Brain pericyte (primary cell): Measurements from ENCODE around the gene KDM5B.

Experiments
- DNase-seq: peaks from one replicate; pipeline ENCODE4 v3.0.0-alpha.2; 2012; ENCODE audit warnings: low read depth, low spot score

Gene KDM5B

DNA sequence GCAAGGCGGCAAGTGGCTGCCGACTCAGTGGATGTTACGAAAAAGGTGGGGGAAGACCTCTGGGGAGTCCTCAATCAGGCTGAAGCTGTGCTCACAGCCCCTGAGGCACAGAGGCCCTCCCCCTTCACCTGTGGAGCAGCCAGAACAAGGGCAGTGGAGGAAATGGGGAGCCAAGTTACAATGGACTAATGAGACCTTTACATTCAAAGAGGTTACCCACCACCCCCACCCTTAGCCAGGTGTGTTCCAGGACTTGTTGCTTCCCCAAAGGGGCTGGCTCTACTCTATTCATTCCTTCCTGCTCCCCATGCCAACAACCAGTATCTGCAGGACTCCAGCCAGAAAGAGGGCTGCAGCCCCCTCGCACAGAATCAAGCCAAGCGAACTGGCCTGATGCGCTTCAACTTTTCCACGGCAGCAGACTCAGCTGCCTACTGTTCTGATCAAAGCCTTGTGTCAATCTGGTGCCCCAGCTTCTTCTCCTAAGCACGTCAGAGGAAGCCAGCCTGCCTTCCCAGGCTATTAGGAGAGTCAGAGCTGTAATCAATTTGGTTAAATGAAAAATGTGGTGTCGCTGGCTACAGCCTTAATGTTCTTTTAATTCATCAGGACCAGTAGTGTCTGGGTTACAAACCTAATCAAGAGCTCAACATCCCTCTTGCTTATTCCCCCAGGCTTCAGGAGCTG, 96.1 kb downstream of the KDM5B start:
- no peak for DNase-seq

DNA sequence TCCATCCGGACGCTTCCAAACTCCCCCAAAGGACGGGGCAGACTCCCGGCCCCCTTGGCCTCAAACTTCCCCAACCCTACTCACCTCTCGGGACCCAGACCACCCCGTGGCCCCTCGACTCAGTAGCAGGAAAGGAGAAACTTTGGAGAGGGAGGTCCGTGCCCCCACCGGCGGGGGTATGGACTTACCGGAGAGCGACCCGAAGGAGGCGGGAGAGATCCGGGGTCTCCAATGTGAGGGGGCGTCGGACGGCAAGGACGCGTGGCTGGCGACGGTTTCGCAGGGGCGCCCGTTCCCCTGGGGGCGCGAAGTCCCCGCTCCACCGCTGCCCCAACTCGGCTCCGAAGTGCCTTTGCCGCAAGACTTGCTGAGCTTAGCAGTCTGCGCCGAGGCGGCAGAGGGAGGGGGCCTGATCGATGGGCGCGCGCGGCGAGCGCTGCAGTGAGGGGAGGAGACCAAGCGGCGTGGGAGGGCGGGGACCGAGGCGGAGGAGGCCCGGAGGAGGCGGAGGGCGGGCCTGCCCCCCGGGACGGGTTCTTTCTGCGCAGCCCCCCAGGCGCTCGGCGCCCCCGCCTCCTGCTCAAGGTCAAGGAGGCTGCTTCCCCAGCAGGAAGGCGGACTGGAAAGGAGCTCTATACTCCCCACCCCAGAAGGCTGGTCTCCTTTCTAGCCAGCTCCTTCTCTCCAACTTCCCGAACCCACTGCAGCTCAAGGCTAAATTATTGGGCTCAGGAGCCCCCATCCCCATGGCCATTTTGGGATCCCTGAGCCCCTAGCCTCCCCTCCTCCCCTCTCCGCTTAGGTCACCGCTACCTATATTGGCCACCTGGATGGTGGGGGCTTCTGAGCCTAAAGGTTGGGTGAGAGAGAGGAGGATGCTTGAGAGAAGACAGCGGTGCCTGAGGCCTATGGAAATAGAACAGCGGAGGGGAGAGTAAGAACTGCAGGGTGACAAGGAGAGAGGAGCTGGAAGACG, 97.9 kb downstream of the KDM5B start, which contains the start of gene SYT2:
Gene SYT2, minus strand, starts transcription at position 385 of the 976 bp plus-strand sequence. CDS start 104,682 bp downstream, outside the sequence.
- no peak for DNase-seq

DNA sequence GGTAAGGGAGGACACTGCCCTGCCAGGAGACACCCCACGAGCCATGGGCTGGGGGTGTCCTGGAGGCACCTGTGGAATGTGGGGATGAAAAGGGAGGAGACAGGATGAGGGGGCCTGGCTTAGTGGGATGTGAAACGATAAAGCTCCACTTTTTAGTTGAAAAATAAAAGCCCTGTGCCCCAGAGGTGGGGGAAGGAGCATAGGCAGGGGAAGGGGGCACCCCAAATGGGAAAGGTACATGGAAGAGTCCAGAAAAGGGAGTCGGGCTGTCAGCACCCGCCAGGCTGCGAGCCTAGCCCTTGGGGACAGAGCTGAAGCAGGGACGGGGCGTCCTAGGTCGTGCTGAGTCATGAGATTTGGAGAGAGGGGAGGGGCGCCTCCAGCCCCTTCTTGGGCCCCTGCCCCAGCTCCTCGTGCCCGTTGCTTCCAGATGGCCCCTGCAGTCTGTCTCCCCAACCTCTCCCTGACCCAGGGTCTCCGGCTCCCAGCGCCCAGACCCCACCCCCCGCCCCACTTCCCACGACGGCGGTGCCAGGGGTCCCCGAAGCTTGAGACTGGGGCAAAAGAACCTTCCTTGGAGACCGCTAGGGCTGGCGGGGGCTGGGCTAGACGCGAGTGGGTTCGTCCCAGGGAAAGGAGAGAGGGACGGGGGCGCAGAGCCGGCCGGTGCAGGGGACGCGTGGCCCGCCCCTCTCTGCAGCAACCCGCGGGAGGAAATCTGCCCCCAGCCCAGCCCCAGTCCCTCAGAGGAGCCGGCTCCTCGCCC, 98.8 kb downstream of the KDM5B start:
- no peak for DNase-seq

DNA sequence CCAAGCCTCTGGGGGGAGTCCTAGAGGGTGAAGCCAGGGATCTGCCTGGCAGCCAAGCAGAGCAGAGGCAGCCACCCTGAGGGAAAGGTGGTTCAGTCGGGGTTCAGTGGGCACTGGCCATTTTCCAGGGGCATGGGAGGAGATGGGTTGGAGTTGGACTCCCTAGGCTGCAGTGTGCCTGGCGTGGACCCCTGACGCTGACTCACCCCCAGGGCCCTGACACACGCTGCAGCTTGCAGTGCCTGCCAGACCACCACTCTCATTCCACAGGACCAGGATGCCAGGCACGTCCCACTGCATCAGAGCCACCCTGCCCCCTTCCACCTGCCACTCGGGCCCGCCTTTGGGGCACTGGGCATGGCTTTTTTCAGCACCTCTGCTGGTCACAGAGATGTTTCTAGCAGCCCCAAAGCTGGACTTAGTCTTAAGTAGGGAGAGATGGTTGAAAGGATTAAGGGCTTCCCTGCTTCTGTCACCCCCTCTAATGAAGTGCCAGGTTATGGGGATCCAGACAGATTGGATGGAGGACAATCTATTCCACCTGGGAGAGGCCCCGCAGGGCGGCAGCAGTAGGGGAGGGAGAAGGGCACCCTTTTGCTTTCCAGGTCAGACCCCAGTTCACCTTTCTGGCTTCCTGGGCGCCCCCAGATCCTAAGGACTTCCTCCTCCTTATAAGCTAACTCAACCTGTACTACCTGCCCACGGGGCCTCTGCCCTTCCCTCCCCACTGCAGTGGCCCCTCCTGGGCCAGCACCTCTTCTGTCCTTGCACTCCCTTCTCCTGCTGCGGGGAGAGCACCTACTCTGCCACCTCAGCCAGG, 99.6 kb downstream of the KDM5B start:
- no peak for DNase-seq

DNA sequence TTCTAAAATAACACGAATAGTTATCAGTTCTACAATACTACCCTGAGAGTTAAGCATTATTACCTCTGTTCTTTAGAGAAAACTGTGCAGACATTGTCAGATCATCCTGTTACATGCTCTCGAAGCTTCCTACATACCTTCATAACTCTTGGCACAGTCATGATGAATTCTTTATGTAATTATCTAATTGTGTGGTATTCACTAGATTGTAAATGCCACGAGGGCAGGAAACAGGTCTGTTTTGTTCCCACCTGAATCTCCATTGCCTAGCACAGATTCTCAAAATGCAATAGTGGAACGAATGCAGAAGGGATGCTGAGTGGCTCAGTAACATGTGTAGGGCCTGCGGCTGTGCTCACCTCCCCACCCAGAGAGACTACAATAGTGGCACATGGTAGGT, 101.4 kb downstream of the KDM5B start:
- no peak for DNase-seq

DNA sequence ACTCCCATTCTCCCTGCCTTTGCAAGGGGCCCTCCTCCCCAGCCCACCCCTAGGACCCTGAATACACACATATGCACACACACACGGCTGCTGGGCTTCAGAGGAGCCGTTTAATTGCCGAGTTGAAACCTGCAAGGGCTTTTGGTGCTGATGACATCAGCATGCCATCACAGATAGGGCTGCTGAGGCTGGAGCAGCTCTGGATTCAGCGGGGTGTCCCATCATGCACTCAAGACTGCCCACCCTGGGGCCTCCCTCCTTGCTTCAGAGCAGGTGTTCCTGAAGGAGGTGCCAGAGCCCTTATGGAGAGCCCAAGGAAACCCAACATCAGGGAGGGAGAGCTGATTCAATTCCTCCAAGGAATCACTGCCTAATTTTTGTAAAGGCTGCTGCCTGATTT, 103.6 kb downstream of the KDM5B start:
- no peak for DNase-seq

DNA sequence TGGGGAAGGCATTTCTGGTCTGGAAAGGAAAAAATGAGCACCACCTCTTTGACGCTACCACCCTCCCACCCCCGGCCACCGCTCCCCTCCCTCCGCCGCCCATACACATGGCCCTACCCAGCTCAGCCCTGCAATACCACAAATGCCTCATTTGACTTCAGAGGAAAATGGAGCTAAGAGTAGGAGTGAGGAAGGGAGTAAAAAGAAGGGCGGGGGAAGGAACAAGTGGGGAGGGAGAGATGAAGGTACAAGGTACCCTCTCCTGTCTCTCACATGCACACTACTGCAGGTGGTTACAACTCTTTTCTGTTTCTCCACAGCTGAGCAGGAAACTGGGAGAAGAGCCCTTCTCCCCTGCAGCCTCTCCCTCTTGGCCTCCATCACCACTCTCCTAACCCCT, 105.0 kb downstream of the KDM5B start:
- no peak for DNase-seq

DNA sequence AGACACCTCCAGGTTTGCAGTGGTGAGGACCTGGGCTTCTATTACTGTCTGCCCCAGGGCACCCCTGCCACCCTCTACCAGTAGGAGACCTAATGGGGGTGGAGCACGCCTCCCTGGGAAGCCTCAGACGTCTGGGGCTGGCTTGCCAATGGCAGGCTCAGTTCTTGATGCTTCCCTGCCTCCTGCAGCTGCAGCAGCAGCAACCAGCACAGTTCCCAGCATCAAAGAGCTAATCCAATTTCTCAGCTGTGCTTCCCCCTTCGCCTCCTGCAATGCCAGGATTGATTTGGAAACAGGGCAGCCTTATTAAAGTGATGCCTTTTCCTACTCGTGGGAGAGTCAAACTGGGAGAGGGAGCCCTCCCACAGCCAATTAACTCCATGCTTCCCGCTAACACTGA, 106.1 kb downstream of the KDM5B start:
- no peak for DNase-seq

DNA sequence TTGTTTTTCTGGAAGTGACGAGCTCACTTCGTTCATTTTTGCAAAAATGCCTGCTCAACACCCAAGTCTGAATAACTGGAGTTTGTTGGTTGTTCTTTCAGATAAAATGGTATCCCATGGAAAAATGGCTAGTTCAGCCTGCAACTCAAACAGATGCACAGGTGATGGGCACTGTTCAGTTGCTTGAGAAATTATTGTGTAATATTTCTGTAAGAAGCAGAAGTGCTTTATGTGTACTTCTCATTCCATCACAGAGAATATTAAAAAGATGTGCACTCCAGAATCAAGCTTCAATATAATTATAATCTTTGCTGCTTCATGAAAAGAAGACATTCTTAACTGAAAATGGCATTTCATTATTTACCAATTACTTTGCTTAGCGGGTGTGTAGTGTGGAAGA, 107.0 kb downstream of the KDM5B start:
- DNase-seq = no peak

DNA sequence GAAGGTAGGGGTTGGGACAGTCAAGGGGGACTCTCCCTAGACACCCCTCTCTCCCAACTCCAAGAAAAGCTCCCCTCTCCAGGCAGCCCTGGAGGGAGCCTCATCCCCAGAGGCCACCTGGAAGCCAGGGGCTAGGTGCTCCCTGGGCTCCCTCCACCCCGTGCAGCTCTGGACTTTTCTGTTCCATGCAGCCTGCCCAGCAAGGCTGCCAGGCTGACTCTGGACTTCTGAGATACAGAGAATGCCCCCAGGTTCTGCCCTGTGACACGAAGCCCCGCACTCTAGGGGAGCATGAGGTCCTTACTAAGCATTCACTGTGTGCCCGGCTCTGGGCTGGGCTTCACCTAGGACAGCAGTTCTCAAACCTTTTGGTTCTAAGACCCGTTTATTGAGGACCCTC, 108.2 kb downstream of the KDM5B start:
- no peak for DNase-seq

DNA sequence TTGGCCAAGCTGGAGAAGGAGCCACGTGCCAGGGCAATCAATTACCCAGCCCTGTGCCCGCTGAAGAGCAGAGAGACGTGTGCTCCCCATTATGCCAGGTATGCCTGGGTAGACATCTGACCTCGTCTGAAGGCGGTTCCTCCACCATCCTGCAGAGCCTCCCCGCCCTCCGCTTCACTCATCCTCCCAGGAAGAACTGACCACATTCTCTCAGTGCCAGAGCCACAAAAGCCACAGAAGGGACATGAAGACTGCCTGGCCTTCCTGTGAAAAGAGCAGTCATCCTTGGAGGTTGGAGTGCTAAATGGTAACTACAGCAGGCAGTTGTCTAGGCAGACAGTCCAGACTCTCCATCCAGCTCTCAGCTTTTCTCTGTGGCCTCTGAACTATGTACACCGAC, 109.9 kb downstream of the KDM5B start:
- no peak for DNase-seq

DNA sequence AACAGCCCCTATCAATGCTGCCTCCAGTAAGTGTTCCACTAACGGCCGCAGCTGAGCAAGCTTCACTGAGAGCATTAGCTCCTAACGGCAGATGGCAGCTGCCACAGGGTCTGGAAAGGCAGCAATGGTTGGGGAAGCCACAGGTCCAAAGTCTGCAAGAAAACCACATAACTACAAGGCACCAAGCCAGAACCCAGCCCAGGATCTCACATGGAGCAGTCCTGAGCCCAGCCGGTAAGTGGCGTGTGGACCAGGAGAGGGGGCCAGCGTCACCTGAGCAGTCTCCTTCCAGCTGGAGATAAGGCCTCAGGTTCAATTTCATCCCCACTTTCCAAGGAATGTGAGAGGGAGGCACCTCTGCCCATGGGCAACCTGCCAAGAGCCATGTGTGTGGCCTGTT, 111.2 kb downstream of the KDM5B start:
- DNase-seq = no peak

DNA sequence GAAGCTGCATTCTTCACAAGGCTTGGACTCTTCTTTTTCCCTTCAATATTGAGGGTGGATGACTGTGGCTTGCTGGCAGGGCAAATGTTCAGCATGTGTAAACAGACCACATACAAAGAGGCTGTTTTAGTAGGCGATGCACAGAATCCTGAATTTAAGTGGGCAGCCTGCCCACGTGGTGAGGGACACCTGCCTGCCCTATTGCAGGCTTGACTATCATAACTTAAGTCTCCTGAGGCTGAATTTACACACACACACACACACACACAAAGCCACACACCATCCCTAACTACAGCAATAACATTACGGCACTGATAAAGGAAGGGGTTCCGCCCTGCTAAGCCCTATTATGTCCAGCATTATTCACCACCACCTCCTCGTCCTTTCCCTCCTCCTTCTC, 113.9 kb downstream of the KDM5B start:
- DNase-seq = no peak

DNA sequence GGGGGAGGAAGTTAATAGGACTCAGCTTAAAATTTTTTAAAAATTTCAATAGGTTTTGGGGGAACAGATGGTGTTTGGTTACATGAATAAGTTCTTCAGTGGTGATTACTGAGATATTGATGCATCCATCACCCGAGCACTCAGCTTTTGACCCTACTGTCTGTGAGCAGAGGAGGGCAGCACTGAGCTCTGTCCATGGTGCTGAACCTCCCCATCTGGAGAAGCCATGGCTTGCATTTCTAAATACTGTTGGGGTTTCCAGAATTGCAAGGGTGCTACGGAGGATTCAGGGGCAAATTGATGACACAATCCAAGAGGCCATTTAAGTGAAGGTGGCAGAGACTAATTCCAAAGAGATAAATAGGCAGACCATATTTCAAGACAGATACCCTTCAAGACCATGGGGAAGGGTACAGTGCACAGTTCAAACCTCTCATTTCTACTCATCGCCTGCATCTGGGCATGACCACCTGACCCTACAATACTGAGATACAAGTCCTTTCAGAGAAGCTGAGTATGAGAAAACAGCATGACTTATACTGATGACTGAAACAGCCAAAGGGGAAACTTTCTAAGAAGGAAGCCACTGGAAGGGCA, 115.2 kb downstream of the KDM5B start:
- DNase-seq = peak; percentile 34

DNA sequence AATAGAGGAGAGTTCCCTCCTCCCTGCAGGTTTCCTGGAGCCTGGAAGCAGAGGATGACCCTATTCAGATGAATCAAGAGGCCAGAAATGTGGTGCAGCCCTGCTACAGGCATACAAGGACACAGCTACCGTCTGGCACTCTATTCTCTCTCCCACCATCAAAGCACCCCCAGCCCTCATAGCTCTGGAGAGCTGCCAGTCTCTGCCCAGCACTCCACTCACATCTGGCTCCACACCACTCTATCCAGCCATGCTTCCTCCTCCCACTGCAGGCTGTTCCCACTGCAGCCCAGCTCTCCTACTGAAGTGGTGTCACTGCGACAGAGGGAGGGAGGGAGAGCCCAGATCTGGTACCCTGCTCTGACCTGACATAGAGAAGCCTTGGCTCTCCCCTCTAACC, 116.4 kb downstream of the KDM5B start:
- DNase-seq = no peak

DNA sequence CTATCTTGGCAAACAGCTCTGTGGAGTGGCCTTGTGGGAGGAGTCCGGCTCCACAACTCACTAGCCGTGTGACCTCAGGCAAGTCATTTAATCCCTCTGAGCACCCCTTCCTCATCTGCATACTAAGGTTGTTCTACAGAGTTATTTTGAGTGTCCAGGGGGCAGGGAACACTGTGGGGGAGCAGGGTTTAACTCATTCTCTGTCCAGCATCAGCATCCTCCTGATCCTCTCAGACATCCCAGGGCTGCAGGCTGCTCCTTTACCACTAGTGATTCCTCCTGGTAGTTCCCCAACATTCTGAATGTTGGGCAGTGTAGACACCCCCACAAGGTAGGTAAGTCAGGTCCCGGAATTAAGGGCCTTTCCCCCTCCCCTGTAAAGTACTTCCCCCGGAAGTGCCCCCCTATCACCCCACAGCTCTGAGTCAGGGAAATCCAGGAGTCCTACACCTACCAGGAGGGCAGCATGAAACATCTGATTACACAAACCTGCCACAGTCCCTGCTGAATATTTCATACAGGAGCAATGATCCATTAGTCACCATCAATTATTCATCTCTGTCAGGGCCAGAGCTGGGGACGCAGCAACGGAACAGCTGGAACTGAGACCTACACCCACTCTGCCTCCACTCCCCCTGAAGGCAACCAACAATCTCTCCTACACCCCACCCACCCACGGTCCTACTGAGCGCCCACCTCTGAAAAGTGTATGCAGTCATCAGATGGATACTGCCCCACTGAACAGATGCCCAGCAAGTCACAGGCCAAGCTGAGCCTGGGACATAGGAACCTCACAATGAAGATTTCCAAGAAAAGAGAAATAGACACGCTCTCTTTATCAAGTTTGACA, 118.5 kb downstream of the KDM5B start:
- DNase-seq = no peak

DNA sequence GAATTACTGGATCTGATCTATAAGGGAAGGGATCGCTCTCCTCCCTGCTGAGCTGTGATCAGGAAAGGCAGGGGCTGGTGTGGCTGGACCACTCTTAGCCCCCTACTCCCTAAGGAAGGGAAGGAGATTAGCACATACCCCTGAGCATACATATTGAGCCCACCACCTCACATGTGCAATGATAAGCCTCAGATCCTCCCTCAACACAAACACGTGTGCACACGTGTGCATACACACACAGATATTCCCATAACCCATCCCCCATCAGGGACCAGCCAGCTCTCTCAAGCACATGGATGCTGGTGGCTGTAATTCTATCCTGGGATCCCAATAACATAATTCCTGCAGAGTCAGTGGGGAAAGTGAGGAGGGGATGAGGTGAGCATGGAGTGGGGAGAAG, 119.1 kb downstream of the KDM5B start:
- DNase-seq = no peak

DNA sequence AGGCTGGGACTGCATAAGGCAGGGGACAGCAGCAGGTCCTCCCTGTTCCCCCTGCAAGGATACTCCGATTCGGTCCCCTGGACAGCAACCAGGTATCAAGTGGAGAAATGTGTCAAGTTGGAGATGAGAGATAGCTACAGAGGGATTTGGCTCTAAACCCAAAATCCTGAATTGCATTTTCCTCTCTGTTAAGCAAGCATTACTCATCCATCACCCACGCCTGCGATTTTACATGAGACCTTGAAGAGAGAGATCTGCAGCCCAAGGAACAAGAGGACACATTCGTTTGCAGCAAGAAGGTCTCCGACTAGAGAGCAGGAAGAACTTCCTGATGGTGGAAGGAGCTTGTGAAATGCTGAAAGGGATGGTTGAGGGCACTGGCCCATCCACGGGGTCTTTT, 119.8 kb downstream of the KDM5B start:
- DNase-seq = no peak

DNA sequence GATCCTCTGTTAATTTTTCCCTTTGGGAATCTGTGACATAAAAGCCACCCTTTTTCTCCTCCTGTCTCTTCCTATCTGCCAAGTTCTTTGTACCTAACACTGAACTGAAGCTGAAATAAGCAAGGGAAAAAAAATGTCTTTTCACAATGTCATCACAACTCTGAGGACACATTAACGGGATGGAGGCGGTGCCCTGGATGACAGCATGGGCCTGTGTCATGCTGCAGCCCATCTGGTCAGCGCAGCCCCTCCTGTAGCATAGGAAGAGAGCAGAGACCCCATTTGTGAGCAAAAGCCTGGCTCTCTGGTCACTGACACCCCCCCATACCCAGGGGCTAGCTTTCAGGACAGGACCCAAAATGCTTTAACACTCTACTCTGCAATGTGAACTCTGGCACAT, 120.4 kb downstream of the KDM5B start:
- no peak for DNase-seq

DNA sequence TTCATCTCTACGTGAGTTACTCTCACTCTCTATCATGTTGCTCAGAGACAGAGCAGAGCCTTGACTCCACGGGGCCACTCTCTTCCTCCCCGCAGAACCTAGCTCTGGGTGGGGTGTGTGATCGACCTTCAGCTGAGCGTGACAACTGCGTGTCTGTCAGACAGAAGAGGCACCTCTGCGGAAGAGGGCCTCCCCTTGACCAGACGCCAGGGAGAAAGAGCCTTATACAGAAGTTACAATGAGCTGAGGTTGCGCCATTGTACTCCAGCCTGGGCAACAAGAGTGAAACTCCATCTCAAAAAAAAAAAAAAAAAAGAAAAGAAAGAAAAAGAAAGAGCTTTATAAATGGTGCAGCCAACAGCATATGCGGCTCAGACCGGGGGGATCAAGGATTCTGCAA, 120.9 kb downstream of the KDM5B start:
- DNase-seq = no peak
